ENCODE measurements around the gene ADGRV1. TPM values are rescaled to one million over a fixed set of nuclear protein-coding genes. Genes with fewer than 3 reads are reported as not detected.

The ADGRV1 gene
- total and polyA plus RNA-seq, 9 of the 15 experiments (the other 6 are each of a cell fraction or from before 2014, with no cell fraction given), result 21.7 to 156 (median 58.2) TPM

GRCh38 chr5:91211997-91212713 lies 653.6 kb downstream of the ADGRV1 start (continued):
- TF ChIP-seq, protein P1, sequence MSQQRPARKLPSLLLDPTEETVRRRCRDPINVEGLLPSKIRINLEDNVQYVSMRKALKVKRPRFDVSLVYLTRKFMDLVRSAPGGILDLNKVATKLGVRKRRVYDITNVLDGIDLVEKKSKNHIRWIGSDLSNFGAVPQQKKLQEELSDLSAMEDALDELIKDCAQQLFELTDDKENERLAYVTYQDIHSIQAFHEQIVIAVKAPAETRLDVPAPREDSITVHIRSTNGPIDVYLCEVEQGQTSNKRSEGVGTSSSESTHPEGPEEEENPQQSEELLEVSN (IDR thresholded peaks at IDR 0.05; ENCODE audit: borderline replicate concordance in 1 of 2, extremely low read depth in 1 of 2, insufficient read depth in 1 of 2, insufficient read length in 1 of 2, low read depth in 1 of 2, low read length in 1 of 2, poor library complexity in 1 of 2, severe bottlenecking in 1 of 2), result no peak
- TF ChIP-seq SMARCA4 (IDR thresholded peaks at IDR 0.05) (peak; percentile 32; the same call in 1 of the 2 replicates), ZNF785 (CRISPR knock-in tag; IDR thresholded peaks at IDR 0.05) (no peak), JUND (IDR thresholded peaks at IDR 0.05; ENCODE audit: borderline replicate concordance, low read depth, low read length) (no peak), JUND (tag; IDR thresholded peaks at IDR 0.05; ENCODE audit: borderline replicate concordance, low read depth, low read length) (peak; percentile 23; the same call in 2 of the 3 replicates), TSHZ1 (CRISPR knock-in tag; IDR thresholded peaks at IDR 0.05) (no peak), OTX1 (CRISPR knock-in tag; IDR thresholded peaks at IDR 0.05) (no peak), SPI1 (IDR thresholded peaks at IDR 0.05; ENCODE audit: borderline replicate concordance, low read depth, low read length) (peak; percentile 45; the same call in 1 of the 2 replicates), HEY1 (CRISPR knock-in tag; IDR thresholded peaks at IDR 0.05; ENCODE audit: borderline replicate concordance) (no peak), NFYB (IDR thresholded peaks at IDR 0.05; ENCODE audit: extremely low read depth, insufficient read length) (no peak), MYBL2 (IDR thresholded peaks at IDR 0.05; ENCODE audit: low read depth) (no peak), MYBL2 (CRISPR knock-in tag; IDR thresholded peaks at IDR 0.05; ENCODE audit: borderline replicate concordance) (no peak), MAFF (IDR thresholded peaks at IDR 0.05; ENCODE audit: low read length) (peak; percentile 51; the same call in 1 of the 2 replicates), ILF3 (IDR thresholded peaks at IDR 0.05; ENCODE audit: borderline replicate concordance) (no peak), ZFP36 (IDR thresholded peaks at IDR 0.05; ENCODE audit: low read depth, low read length, partially characterized antibody) (no peak)
- TF ChIP-seq, protein P2, sequence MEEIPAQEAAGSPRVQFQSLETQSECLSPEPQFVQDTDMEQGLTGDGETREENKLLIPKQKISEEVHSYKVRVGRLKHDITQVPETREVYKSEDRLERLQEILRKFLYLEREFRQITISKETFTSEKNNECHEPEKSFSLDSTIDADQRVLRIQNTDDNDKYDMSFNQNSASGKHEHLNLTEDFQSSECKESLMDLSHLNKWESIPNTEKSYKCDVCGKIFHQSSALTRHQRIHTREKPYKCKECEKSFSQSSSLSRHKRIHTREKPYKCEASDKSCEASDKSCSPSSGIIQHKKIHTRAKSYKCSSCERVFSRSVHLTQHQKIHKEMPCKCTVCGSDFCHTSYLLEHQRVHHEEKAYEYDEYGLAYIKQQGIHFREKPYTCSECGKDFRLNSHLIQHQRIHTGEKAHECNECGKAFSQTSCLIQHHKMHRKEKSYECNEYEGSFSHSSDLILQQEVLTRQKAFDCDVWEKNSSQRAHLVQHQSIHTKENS (CRISPR knock-in tag; IDR thresholded peaks at IDR 0.05), result no peak
- TF ChIP-seq, protein P3, sequence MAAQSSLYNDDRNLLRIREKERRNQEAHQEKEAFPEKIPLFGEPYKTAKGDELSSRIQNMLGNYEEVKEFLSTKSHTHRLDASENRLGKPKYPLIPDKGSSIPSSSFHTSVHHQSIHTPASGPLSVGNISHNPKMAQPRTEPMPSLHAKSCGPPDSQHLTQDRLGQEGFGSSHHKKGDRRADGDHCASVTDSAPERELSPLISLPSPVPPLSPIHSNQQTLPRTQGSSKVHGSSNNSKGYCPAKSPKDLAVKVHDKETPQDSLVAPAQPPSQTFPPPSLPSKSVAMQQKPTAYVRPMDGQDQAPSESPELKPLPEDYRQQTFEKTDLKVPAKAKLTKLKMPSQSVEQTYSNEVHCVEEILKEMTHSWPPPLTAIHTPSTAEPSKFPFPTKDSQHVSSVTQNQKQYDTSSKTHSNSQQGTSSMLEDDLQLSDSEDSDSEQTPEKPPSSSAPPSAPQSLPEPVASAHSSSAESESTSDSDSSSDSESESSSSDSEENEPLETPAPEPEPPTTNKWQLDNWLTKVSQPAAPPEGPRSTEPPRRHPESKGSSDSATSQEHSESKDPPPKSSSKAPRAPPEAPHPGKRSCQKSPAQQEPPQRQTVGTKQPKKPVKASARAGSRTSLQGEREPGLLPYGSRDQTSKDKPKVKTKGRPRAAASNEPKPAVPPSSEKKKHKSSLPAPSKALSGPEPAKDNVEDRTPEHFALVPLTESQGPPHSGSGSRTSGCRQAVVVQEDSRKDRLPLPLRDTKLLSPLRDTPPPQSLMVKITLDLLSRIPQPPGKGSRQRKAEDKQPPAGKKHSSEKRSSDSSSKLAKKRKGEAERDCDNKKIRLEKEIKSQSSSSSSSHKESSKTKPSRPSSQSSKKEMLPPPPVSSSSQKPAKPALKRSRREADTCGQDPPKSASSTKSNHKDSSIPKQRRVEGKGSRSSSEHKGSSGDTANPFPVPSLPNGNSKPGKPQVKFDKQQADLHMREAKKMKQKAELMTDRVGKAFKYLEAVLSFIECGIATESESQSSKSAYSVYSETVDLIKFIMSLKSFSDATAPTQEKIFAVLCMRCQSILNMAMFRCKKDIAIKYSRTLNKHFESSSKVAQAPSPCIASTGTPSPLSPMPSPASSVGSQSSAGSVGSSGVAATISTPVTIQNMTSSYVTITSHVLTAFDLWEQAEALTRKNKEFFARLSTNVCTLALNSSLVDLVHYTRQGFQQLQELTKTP (IDR thresholded peaks at IDR 0.05; ENCODE audit: low read depth in 1 of 2, partially characterized antibody in 2 of 2), result no peak

All from K562 (cell line).